NCI-H526 treated with DMSO at 0.1 percent for 48 hours (cell line): ENCODE results near the gene FSD2.
"Not testable (repeated sequence)": the region's sequence is repeated elsewhere in the genome, so short reads cannot be mapped to it uniquely, and the experiment has no call there.

Source experiments
- DNase-seq: peaks from one replicate; lab custom pipeline; 2025; lab: John Stamatoyannopoulos, UW

FSD2 gene

GRCh38 chr15:82731527-82731926 lies 74.3 kb downstream of the FSD2 start:
- no peak for DNase-seq

GRCh38 chr15:82730022-82730530 lies 75.8 kb downstream of the FSD2 start:
- no peak for DNase-seq

GRCh38 chr15:82726816-82727215 lies 79.1 kb downstream of the FSD2 start:
- DNase-seq, result no peak

- no peak for DNase-seq
Observed at GRCh38 chr15:82715003-82715402, 90.9 kb downstream of the FSD2 start.

DNA sequence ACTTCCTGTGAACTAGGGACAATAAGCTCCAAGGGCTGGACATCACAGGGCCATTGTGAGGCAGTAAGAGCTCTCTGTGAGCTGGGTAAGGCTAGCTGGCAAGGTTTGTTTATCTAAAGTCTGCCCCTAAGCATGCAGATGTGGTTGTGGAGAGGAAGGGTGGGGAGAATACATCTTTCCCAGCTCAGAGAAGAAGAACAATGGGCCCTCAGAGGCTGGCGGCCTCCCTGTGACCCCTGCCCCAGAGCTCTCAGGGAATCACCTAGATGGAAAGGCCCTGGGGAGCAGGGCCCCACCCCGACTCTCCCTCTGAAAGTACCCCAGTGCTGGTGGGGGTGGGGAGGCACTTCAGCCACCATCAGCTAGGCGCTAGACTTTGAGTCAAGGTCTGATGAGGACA lies 91.9 kb downstream of the FSD2 start:
- no peak for DNase-seq

GRCh38 chr15:82712036-82712435 lies 93.8 kb downstream of the FSD2 start:
- no peak for DNase-seq

- no peak for DNase-seq
Observed at GRCh38 chr15:82710926-82711490, 94.9 kb downstream of the FSD2 start.

DNA sequence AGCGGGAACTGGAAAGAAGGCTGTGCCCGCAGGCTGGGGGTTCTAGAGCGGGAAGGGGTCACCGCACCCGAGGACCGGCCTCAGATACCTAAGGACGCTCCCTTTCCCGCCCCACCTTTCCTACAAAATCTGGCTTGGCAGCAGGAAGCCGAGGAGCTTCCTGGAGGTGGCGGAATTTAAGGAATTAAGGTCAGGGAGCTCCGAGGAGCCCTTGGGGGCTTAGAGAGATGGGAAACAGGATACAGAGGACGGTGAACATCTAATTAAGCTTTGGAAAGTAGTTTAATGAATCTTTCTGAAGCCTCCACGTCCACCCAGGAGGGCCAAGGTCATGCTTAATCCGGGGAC lies 95.7 kb downstream of the FSD2 start:
- no peak for DNase-seq

DNA sequence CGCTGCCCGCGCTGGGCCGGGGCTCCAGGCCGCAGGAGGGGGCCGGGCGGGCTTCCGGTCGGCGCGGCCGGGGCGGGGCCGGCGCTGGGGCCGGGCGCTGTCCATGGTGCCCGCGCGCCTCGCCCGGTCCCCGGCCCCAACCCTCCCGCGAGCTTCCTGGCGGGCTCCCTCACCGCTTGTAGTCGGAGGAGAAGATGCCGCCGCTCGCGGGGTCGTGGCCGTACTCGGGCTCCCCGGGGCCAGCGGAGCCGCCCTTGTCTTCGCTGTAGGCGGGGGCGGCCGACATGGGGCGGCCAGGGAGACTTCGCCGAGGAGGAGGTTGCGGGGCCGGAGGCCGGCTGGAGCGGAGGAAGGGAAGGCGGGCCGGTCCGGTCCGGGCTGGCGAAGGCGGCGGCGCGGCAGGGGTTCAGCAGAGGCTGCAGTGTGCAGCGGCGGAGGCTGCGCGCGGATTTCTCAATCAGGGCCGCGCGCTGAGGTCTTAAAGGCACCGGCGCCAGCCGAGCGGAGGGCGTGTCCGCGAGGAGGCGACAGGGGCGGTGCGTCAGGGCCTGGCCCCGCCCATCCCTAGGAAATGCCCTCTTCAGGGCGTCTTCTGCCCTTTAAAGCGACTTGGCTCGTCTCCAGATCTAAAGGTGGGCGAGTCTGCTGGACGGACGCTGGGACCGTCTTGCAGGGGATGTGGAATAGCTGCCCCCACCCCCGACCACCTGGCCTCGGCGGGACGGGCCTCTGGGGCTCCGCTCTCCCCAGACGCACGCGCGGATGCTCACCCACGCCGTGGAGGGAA lies 96.3 kb downstream of the FSD2 start, which contains the start of gene AP3B2:
AP3B2 (minus strand) TSS at position 455 of the 787 bp plus-strand sequence; CDS start at position 286, 169 bp downstream.
- peak; percentile 48 for DNase-seq

GRCh38 chr15:82709081-82709420 lies 96.8 kb downstream of the FSD2 start:
- no peak for DNase-seq

DNA sequence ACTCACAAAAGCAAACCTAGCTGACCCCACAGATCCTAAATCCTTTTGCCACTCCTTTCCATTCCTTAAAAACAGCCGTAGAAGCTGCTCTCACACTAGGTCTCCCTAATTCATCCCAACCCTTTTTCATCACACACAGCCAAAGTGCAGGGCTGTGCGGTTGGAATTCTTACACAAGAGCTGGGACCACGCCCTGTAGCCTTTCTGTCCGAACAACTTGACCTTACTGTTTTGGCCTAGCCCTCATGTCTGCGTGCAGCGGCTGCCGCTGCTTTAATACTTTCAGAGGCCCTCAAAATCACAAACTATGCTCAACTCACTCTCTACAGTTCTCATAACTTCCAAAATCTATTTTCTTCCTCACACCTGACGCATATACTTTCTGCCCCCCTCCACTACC lies 100.0 kb downstream of the FSD2 start:
- not testable (repeated sequence) for DNase-seq
